GM12878 (cell line): Measurements from ENCODE around the gene NR2C2AP. TPM values are rescaled to one million over a fixed set of nuclear protein-coding genes. Genes with fewer than 3 reads are reported as not detected.

Experiments
- ATAC-seq: fragments of 200-7000 bp; cut with Tn5 transposase; 3 replicates; pipeline ENCODE4 v1.9.1; 2020; ENCODE audit warnings: mild to moderate bottlenecking, moderate library complexity
- BruUV-seq: library from RNA; stranded (reverse); fragments of 400-500 nt; replicated peaks from 2 replicates; lab custom pipeline; 2021; lab: Mats Ljungman, UMichigan
- CTCF ChIA-PET: fragments of 300-600 bp; sonication (Branson Sonifier 250); formaldehyde crosslinking; extraction: SDS; loops from one replicate; lab custom pipeline; 2021; ENCODE audit warnings: inconsistent platforms; lab: Yijun Ruan, JAX
- POLR2A ChIA-PET: fragments of 350-600 bp; formaldehyde crosslinking; extraction: SDS; loops from one replicate; lab custom pipeline; 2021; ENCODE audit warnings: inconsistent platforms; lab: Charles Lee
- RAD21 ChIA-PET: fragments of 300-600 bp; sonication (Branson Sonifier 250); formaldehyde crosslinking; loops from one replicate; lab custom pipeline; 2023; ENCODE audit warnings: antibody characterized with exemption; ENCODE audit not compliant: unreplicated experiment; lab: Charles Lee
- SMC1A ChIA-PET: fragments of 300-600 bp; sonication (Branson Sonifier 250); formaldehyde crosslinking; loops from one replicate; lab custom pipeline; 2023; ENCODE audit not compliant: unreplicated experiment, uncharacterized antibody; lab: Charles Lee
- DNase-seq: peaks from one replicate; pipeline ENCODE4 v3.0.0-alpha.2; 2011; ENCODE audit warnings: low read depth, low spot score
- FAIRE-seq: peaks from 3 replicates; lab custom pipeline; 2011; peaks lifted over from hg19 to GRCh38; lab: Jason Lieb, UNC
- H2AFZ ChIP-seq: 2 replicates; pipeline ENCODE4 v1.6.0; 2011; ENCODE audit warnings: low read depth, low read length, control low read depth; ENCODE audit not compliant: control insufficient read depth
- H3K27ac ChIP-seq: 2 replicates; pipeline ENCODE4 v1.5.1; 2011; ENCODE audit warnings: control low read depth; ENCODE audit not compliant: control insufficient read depth, insufficient read depth
- H3K27me3 ChIP-seq, 2 experiments: replicated peaks in 1 of 2; 2 replicates each; pipeline versions ENCODE4 v1.6.0 to v1.6.1; 2011; ENCODE audit warnings: low read length in 1 of 2; ENCODE audit not compliant: control insufficient read depth in 2 of 2, insufficient read depth in 2 of 2
- H3K36me3 ChIP-seq, 2 experiments: 2 replicates each; pipeline ENCODE4 v1.5.1; 2011; ENCODE audit warnings: low read length in 1 of 2; ENCODE audit not compliant: control insufficient read depth in 2 of 2, insufficient read depth in 2 of 2
- H3K4me1 ChIP-seq: 2 replicates; pipeline ENCODE4 v1.6.1; 2011; ENCODE audit warnings: mild to moderate bottlenecking, low read length, moderate library complexity, mixed read lengths; ENCODE audit not compliant: control insufficient read depth, insufficient read depth
- H3K4me2 ChIP-seq: 2 replicates; pipeline ENCODE4 v1.6.0; 2011; ENCODE audit warnings: control low read depth; ENCODE audit not compliant: control insufficient read depth, insufficient read depth
- H3K4me3 ChIP-seq: fragments of 200-600 bp; sonication (generic); 2 replicates; pipeline ENCODE4 v1.5.1; 2016
- H3K79me2 ChIP-seq: 2 replicates; pipeline ENCODE4 v1.6.0; 2011; ENCODE audit warnings: low read length; ENCODE audit not compliant: control insufficient read depth, insufficient read depth
- H3K9ac ChIP-seq: 2 replicates; pipeline ENCODE4 v1.8.0; 2011; ENCODE audit warnings: low read length, control low read depth, mixed read lengths; ENCODE audit not compliant: control insufficient read depth, insufficient read depth
- H3K9me3 ChIP-seq: replicated peaks from 3 replicates; pipeline ENCODE4 v1.5.1; 2011; ENCODE audit warnings: mild to moderate bottlenecking, low read length; ENCODE audit not compliant: control insufficient read depth, insufficient read depth
- H4K20me1 ChIP-seq: 2 replicates; pipeline ENCODE4 v1.6.0; 2011; ENCODE audit not compliant: control insufficient read depth, insufficient read depth
- ATF3 ChIP-seq: IDR thresholded peaks from 2 replicates; pipeline ENCODE4 v1.6.1; 2011; ENCODE audit warnings: low read depth, mild to moderate bottlenecking, low read length, moderate library complexity, borderline replicate concordance; ENCODE audit errors: extremely low read depth
- ATF7 ChIP-seq: fragments of 450-650 bp; IDR thresholded peaks from 2 replicates; pipeline ENCODE4 v1.6.1; 2016; ENCODE audit warnings: low read depth, mild to moderate bottlenecking
- BACH1 ChIP-seq: fragments of 450-650 bp; IDR thresholded peaks from 2 replicates; pipeline ENCODE4 v1.6.1; 2017; ENCODE audit warnings: mild to moderate bottlenecking, borderline replicate concordance
- ESRRA ChIP-seq: IDR thresholded peaks from 2 replicates; pipeline ENCODE4 v1.6.1; 2012; ENCODE audit warnings: mild to moderate bottlenecking, low read length, improper control_type of control experiment
- HDGF ChIP-seq: fragments of 450-650 bp; IDR thresholded peaks from 2 replicates; pipeline ENCODE4 v1.6.1; 2016; ENCODE audit warnings: antibody characterized with exemption
- LARP7 ChIP-seq: fragments of 450-650 bp; IDR thresholded peaks from 2 replicates; pipeline ENCODE4 v1.6.1; 2017; ENCODE audit warnings: mild to moderate bottlenecking
- NBN ChIP-seq: fragments of 450-650 bp; IDR thresholded peaks from 2 replicates; pipeline ENCODE4 v1.6.1; 2016
- RCOR1 ChIP-seq: conservative IDR thresholded peaks from 2 replicates; pipeline ENCODE4 v1.6.1; 2012; ENCODE audit warnings: low read depth, low read length, improper control_type of control experiment
- SIN3A ChIP-seq: IDR thresholded peaks from 2 replicates; pipeline ENCODE4 v1.6.1; 2012; ENCODE audit warnings: low read depth, low read length, improper control_type of control experiment
- SIX5 ChIP-seq: IDR thresholded peaks from 2 replicates; pipeline ENCODE4 v1.6.1; 2011; ENCODE audit warnings: mild to moderate bottlenecking, low read depth, low read length, moderate library complexity; ENCODE audit not compliant: severe bottlenecking
- SMARCA5 ChIP-seq: fragments of 450-650 bp; IDR thresholded peaks from 2 replicates; pipeline ENCODE4 v1.6.1; 2017; ENCODE audit warnings: mild to moderate bottlenecking
- SREBF2 ChIP-seq: IDR thresholded peaks from 2 replicates; pipeline ENCODE4 v1.6.1; 2012; ENCODE audit warnings: mild to moderate bottlenecking, low read length
- STAT1 ChIP-seq: fragments of 450-650 bp; conservative IDR thresholded peaks from 2 replicates; pipeline ENCODE4 v1.6.1; 2014; ENCODE audit warnings: antibody characterized with exemption, mild to moderate bottlenecking
- TAF1 ChIP-seq: IDR thresholded peaks from 2 replicates; pipeline ENCODE4 v1.6.1; 2011; ENCODE audit warnings: mild to moderate bottlenecking, low read depth, low read length, borderline replicate concordance
- TARDBP ChIP-seq: IDR thresholded peaks from 2 replicates; pipeline ENCODE4 v1.6.1; 2016; ENCODE audit warnings: borderline replicate concordance
- WRNIP1 ChIP-seq: IDR thresholded peaks from 2 replicates; pipeline ENCODE4 v1.6.1; 2011; ENCODE audit warnings: low read depth, low read length, improper control_type of control experiment, borderline replicate concordance
- ZZZ3 ChIP-seq: IDR thresholded peaks from 2 replicates; pipeline ENCODE4 v1.6.1; 2011; ENCODE audit warnings: low read depth; ENCODE audit not compliant: control insufficient read depth, insufficient read length
- WGBS: methylation state at CpG from one replicate; pipeline ENCODE4 v1.1.6; 2016; ENCODE audit warnings: low lambda C conversion rate; ENCODE audit not compliant: insufficient replicate concordance, insufficient coverage; ENCODE audit errors: missing lambda C conversion rate; 5-methylcytosine and 5-hydroxymethylcytosine counted together
- in situ Hi-C: fragments of 300-500 bp; cut with MboI; formaldehyde crosslinking; loops from 9 replicates; pipeline ENCODE4 v1.14.3; 2018; ENCODE audit warnings: mixed read lengths
- intact Hi-C: fragments of 100-400 bp; cut with micrococcal nuclease; formaldehyde crosslinking; loops from one replicate; pipeline ENCODE4 v1.14.2; 2022; ENCODE audit not compliant: unreplicated experiment
- polyA plus RNA-seq, 11 experiments: library from polyadenylated mRNA; depleted of rRNA in 4 of 11; unstranded in 6 of 11; stranded (reverse) in 5 of 11; fragments of >200 nt; fragmentation: Nextera tagmentation in 4 of 11; fragmentation: Illumina TruSeq in 1 of 11; extraction: Ambion mirVana in 4 of 11; extraction: Trizol in 1 of 11; gene quantifications; 1 replicate in 1 of 11; 2 replicates in 10 of 11; pipeline versions ENCODE4 v1.2.1 to v1.2.3, GENCODE V29; 2011 to 2016; ENCODE audit warnings: inconsistent platforms in 2 of 11, missing spikeins in 2 of 11, low read depth in 1 of 11
- total RNA-seq, 4 experiments: library from RNA; depleted of rRNA in 3 of 4; stranded (reverse); fragments of >200 nt in 3 of 4; fragmentation: Illumina TruSeq in 1 of 4; extraction: Trizol in 1 of 4; gene quantifications; 2 replicates each; pipeline versions ENCODE4 v1.2.1 to v1.2.3, GENCODE V29; 2013 to 2021
- TF ChIP-seq, protein P1 (sequence below): fragments of 450-650 bp; IDR thresholded peaks from 2 replicates; pipeline ENCODE4 v1.6.1; 2017; ENCODE audit warnings: mild to moderate bottlenecking, low read depth, inconsistent platforms; ENCODE audit not compliant: poor library complexity, severe bottlenecking
- TF ChIP-seq, protein P2 (sequence below): fragments of 450-650 bp; IDR thresholded peaks from 2 replicates; pipeline ENCODE4 v1.6.1; 2017; ENCODE audit warnings: mild to moderate bottlenecking

Gene NR2C2AP
- total and polyA plus RNA-seq, 10 of the 15 experiments (the other 5 are each of a cell fraction or from before 2014, with no cell fraction given): 21.5 to 44.8 (median 28.1) TPM

GRCh38 chr19:19179548-19180441 is 23.4 kb downstream of the NR2C2AP start:
- RAD21 ChIA-PET: interaction anchor here (14.0 kb wide), 1 partner anchor 26 kb away, joined by 394 read pairs; no protein-coding TSS in a partner anchor
- in situ Hi-C loops (loop anchor here (5.0 kb wide), 1 partner anchor 37 kb away; no protein-coding TSS in a partner anchor), intact Hi-C loops (no loop called here)
- no peak overlapping the region for H3K9ac ChIP-seq
- H3K27ac ChIP-seq: no peak overlapping the region
- no peak for FAIRE-seq
- H2AFZ ChIP-seq: no peak overlapping the region
- H3K27me3 ChIP-seq: no peaks in the 10 kb centered on the region
- H3K4me3 ChIP-seq: no peak overlapping the region
- peaks cover 3% of the 10 kb centered on the region; the same call in 1 of the 2 replicates for H3K4me1 ChIP-seq
- WGBS: 92% methylated on average over 17 of the region's 17 CpGs
- BruUV-seq: TSS peak; percentile 57
- CTCF ChIA-PET: interaction anchor here (1.2 kb wide), 2 partner anchors 13 to 34 kb away, joined by 4 read pairs; no protein-coding TSS in a partner anchor
- SMC1A ChIA-PET: no interaction called here
- DNase-seq: no peak
- H3K4me2 ChIP-seq: no peak overlapping the region
- ATAC-seq: no peak; the same call in 2 of the 3 replicates
- no peaks in the 10 kb centered on the region; a peak in 2 of 4 replicates for H3K36me3 ChIP-seq
- POLR2A ChIA-PET: no interaction called here
- H3K79me2 ChIP-seq: no peaks in the 10 kb centered on the region
- H3K9me3 ChIP-seq: no peaks in the 10 kb centered on the region; the same call in 2 of the 3 replicates
- TF ChIP-seq WRNIP1: no peak
- TF ChIP-seq STAT1: no peak
- TF ChIP-seq HDGF: no peak
- TF ChIP-seq TARDBP: no peak
- no peak for TF ChIP-seq NBN
- no peak for TF ChIP-seq SMARCA5
- no peak for TF ChIP-seq ATF7
- no peak for TF ChIP-seq ATF3
- TF ChIP-seq, protein P1, sequence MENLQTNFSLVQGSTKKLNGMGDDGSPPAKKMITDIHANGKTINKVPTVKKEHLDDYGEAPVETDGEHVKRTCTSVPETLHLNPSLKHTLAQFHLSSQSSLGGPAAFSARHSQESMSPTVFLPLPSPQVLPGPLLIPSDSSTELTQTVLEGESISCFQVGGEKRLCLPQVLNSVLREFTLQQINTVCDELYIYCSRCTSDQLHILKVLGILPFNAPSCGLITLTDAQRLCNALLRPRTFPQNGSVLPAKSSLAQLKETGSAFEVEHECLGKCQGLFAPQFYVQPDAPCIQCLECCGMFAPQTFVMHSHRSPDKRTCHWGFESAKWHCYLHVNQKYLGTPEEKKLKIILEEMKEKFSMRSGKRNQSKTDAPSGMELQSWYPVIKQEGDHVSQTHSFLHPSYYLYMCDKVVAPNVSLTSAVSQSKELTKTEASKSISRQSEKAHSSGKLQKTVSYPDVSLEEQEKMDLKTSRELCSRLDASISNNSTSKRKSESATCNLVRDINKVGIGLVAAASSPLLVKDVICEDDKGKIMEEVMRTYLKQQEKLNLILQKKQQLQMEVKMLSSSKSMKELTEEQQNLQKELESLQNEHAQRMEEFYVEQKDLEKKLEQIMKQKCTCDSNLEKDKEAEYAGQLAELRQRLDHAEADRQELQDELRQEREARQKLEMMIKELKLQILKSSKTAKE: no peak
- no peak for TF ChIP-seq ZZZ3
- TF ChIP-seq TAF1: no peak
- TF ChIP-seq, protein P2, sequence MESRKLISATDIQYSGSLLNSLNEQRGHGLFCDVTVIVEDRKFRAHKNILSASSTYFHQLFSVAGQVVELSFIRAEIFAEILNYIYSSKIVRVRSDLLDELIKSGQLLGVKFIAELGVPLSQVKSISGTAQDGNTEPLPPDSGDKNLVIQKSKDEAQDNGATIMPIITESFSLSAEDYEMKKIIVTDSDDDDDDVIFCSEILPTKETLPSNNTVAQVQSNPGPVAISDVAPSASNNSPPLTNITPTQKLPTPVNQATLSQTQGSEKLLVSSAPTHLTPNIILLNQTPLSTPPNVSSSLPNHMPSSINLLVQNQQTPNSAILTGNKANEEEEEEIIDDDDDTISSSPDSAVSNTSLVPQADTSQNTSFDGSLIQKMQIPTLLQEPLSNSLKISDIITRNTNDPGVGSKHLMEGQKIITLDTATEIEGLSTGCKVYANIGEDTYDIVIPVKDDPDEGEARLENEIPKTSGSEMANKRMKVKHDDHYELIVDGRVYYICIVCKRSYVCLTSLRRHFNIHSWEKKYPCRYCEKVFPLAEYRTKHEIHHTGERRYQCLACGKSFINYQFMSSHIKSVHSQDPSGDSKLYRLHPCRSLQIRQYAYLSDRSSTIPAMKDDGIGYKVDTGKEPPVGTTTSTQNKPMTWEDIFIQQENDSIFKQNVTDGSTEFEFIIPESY: no peak
- TF ChIP-seq ESRRA: no peak
- TF ChIP-seq SIX5: no peak
- TF ChIP-seq SIN3A: no peak
- TF ChIP-seq LARP7: no peak
- TF ChIP-seq SREBF2: no peak
- TF ChIP-seq BACH1: no peak
- no peak for TF ChIP-seq RCOR1
- no peaks in the 10 kb centered on the region for H4K20me1 ChIP-seq
